GM08714 (cell line): Measurements from ENCODE around the gene MAPK7.
A peak's percentile ranks its signal among the peaks of the same experiment; 100 is the strongest.
"Not testable (repeated sequence)": the region's sequence is repeated elsewhere in the genome, so short reads cannot be mapped to it uniquely, and the experiment has no call there.

Source experiments
- H3K4me3 ChIP-seq: fragments of 200-500 bp; sonication (Bioruptor generic); 2 replicates; pipeline ENCODE4 v1.5.1; 2014; ENCODE audit warnings: mild to moderate bottlenecking, low read length, inconsistent platforms
- ZNF274 ChIP-seq: IDR thresholded peaks from 2 replicates; pipeline ENCODE4 v1.6.1; 2012; ENCODE audit warnings: mild to moderate bottlenecking, low read depth, low read length

The MAPK7 gene

DNA sequence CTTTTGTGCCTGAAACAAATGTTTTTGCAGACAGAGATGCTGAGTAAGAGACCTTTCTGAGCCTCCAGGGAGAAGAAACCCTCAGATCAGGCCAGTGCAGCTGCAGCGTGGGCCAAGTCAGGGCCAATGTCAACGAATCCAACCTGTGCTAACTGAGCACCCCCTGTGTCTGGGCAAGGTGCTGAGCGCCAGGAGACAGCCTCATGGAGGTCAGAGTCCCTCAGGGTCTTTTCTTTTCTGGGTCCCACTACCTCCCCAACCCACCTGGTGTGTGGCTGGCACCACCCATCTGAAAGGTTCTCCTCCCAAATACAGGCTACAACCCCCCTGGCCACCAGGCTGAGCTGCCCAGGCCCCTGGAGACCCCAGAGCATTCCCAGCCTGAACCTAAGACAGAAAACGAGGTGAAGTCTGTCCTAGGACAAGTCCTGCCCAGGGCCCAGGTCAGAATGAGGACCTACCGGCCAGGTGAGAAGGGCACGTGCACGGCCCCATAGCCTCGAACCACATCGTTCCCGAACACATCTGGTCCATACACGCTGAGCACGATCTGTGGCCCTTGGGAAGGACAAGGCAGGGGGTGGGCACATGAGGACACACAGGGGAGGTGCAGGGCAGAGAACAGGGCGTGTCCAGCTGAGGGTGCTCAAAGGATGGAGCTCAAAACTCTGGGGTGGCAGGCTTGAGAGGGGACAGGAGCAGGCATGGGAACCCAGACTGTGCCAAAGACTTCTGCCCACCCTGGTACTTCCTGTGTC, 30.8 kb upstream of the MAPK7 start:
- H3K4me3 ChIP-seq: no peak overlapping the region
- TF ChIP-seq ZNF274: no peak

DNA sequence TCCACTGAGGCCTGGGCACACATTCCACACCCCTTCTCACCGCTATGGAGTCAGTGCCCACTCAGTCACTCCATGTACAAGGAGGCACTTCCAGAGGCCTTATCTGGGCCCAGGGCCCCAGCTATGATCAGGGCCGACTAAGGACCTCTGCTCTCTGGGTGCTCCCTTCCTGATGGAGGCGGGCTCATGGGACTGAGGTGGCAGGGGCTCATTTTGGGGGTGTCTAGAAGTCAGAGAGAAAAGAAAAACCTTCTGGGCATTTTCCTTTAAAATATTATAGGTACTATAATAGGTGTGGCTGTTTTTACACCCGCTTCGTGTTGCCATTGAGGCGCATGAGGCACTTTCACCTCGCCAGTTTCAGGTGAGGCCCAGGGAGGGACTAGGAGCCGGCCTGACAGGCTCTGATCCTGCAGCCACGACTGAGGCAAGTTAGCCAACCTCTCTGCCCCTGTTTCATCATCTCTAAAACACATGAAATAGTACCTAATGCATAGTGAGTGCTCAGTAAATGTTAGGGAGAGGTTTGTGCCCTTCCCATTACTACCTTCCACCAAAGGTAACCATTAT, 30.1 kb upstream of the MAPK7 start:
- no peak overlapping the region for H3K4me3 ChIP-seq
- no peak for TF ChIP-seq ZNF274

DNA sequence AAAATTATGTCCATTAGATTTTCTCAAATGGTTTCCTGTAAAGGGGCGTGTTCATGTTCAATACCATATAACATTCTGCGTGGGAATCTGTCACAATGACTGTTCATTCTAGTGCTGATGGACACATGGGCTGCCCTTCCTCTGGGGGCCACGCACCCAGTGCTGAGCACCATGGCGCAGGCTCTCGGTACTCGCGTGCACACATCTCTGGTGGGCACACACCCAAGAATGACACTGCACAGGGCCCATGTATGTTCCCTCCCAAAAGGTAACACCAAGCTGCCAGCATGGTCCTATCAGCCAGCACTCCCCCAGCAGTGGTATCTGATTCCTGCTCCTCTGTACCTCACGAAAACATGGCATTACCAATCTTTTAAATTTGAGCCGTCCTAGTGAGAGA, 29.5 kb upstream of the MAPK7 start:
- no peak for TF ChIP-seq ZNF274

DNA sequence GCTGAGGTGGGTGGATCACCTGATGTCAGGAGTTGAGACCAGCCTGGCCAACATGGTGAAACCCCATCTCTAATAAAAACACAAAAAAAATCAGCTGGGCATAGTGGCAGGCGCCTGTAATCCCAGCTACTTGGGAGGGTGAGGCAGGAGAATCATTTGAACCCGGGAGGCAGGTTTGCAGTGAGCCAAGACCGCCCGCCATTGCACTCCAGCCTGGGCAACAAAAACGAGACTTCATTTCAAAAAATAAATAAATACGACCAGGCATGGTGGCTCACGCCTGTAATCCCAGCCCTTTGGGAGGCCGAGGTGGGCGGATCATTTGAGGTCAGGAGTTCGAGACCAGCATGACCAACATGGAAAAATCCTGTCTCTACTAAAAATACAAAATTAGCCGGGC, 24.9 kb upstream of the MAPK7 start:
- not testable (repeated sequence) for H3K4me3 ChIP-seq

More for the DNA sequence above, 29.5 kb upstream of the MAPK7 start:
- no peak overlapping the region for H3K4me3 ChIP-seq

DNA sequence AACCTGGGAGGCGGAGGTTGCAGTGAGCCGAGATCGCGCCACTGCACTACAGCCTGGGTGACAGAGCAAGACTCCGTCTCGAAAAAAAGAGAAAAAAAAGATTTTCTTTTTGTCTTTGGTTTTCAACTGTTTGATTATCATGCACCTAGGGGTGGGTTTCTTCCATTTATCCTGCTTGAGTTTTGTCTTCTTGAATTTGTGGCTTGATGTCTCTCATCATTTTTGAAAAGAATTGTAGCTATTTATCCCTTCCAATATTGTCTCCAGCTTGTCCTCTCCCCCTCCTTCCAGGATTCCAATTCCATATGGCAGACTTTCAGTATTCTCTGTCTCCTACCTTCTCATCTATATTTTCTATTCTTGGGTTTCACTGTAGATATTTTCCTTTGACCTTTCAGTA, 23.6 kb upstream of the MAPK7 start:
- H3K4me3 ChIP-seq: no peak overlapping the region
- no peak for TF ChIP-seq ZNF274

DNA sequence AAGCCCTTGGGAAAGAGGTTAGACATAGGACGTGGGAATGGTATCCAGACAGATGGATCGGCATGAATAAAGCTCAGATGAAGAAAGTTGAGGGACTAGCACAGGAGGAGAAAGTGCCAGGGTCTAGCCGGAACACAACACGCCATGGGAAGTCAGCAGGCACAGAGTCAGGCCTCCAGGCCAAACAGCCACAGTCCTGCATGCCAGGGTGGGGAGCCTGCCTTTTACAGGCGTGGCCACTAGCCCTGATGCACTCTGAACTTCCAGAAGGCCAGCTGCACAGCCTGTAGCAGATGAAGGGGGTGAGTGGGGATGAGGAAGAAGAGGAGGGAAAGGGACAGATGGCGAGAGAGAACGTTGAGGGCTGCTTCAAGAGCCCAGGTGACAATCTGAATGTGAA, 20.9 kb upstream of the MAPK7 start:
- TF ChIP-seq ZNF274: no peak
- no peak overlapping the region for H3K4me3 ChIP-seq

DNA sequence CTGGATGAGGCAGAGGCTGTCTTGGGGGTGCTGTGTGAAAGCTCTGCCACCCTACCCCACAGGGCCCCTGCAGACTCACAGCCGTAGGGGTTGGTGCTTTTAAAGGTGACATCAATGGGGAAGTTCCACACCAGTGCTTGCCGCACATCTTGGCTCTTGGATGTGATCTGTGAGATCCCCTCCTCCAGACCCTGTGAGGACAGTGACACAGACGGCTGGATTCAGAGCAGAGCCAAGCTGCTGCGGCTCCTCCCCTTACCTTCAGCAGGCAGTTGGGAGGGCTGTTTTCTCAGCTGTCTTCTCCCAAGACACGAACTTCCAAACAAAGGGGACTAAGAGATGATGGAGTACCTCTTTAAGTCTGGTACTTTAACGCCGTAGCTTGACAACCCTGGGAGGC, 20.5 kb upstream of the MAPK7 start:
- no peak for TF ChIP-seq ZNF274
- no peak overlapping the region for H3K4me3 ChIP-seq

DNA sequence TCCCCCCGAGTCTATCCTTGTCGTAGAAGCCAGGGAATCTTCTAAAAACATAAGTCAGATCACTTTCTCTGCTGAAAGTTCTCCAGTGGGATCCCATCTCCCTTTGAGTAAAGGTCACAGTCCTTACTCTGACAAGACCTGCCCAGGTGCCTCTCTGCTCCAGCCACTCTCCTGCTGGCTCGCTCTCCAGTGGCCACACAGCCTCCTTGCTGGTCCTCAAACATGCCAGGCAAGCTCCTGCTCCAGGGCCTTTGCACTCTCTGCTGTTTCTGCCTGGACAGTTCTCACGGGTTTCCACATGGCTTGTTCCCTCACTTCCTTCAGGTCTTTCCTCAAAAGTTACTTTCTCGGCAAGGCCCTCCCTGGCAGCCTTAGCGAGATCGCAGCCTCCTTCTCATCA, 19.1 kb upstream of the MAPK7 start:
- TF ChIP-seq ZNF274: no peak
- H3K4me3 ChIP-seq: no peak overlapping the region

DNA sequence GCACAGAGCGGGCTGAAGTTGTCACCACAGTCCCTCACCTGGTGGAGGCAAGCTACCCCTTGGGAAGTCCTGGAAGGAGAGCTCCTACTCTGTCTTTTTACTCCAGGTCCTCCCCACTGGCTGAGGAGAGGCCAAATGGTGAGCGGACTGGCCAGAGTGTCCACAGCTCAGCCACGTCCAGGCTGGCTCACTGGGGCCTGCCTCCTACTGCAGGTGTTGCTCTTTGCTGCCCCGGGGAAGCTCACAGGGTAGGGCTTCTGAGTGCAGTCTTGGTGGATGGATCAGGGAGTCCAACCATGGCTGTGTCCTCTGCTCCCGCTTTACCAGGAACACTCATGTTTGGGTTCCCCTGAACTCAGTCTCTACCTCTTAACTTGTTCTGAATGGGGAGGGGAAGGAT, 18.4 kb upstream of the MAPK7 start:
- no peak overlapping the region for H3K4me3 ChIP-seq
- TF ChIP-seq ZNF274: no peak

DNA sequence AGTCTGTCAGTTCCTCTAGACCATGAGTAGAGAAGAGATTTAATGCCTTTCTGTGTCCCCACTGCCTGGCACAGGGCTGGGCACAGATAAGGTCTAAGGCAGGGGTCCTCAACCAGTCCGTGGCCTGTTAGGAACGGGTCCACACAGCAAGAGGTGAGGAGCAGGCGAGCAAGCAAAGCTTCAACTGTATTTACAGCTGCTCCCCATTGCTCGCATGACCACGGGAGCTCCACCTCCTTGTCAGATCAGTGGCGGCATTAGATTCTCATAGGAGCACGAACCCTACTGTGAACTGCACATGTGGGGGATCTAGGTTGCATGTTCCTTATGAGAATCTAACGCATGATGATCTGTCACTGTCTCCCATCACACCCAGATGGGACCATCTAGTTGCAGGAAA, 17.5 kb upstream of the MAPK7 start:
- H3K4me3 ChIP-seq: no peak overlapping the region
- TF ChIP-seq ZNF274: no peak

DNA sequence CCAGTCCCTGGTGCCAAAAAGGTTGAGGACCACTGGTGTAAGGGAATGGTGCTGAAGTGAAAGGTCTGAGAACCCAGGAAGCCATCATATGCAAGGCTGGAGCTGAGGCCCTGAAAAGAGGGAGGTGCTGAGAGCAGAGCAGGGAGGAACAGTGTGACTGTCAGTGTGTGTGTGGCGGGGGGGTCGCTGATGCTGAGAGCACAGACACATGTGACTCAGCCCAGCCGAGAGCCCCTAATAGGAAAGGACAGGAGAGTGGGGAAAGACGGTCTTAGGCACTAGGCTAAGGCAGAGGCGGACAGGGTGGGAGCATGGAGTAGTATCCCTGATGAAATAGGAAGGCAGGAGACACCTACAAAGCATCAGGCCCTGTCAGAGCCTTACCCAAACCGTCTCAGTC, 17.0 kb upstream of the MAPK7 start:
- H3K4me3 ChIP-seq: no peak overlapping the region
- TF ChIP-seq ZNF274: no peak

DNA sequence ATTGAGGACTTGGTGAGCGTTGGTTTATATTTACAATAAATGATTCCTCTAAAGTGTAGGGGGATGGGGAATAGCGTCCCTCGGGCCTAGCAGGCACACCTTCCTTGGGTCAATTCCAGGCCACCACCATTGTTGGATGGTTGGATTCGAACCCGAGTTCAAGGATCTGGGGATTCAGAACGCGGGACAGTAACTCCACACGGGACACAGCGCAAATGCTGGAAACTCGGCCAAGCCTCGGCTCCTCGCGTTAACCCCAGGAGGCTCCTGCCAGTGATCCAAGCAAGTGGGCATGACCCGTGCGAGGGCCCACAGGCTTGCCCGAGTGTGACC, 16.4 kb upstream of the MAPK7 start:
- no peak for TF ChIP-seq ZNF274
- peak overlapping the region; percentile 65 for H3K4me3 ChIP-seq

DNA sequence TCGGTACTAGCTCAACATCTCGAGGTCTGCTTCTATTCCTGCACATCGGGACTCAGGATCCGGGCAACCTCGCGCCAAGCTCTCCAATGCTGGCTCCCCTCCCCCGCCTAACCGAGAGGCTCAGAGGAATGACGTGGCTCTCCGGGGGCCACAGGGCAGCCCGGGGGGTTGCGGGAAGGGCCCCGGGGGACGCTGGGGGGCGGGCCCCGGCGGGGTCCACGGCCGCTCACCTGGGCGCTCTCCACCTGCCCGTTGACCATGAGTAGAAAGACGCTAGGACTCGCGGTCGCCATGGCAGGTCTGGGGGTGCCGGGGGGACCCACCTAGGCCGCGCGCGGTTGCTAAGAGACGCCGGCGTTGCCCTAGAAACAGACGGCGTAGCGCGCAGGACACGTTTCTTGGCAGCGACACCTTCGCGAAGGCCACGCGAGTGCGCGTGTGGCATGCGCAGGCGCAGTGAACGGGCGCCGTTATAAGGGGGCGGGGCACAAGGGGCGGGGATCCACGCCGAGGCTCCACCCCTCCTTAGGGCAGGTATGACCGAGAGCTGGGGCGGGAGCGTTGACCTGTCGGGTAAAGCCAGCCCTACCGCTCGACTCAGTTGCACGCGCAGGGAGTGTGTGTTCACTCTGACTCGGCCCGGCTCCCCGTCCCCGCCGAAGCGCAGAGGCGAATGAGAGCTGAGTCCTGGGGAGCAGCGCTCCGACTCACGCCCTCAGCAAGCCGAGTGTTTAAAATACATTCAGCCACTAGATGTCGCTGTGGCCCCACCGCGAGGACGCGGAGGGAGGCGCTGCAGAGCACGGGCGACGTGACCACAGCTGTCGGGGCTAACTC, 15.8 kb upstream of the MAPK7 start, which contains the start of gene B9D1:
Gene B9D1 (minus strand): TSS at position 447 of the 837 bp plus-strand sequence. CDS start 154 bp downstream, at position 293.
- peak within 1 kb of the TSS; percentile 65 for H3K4me3 ChIP-seq

DNA sequence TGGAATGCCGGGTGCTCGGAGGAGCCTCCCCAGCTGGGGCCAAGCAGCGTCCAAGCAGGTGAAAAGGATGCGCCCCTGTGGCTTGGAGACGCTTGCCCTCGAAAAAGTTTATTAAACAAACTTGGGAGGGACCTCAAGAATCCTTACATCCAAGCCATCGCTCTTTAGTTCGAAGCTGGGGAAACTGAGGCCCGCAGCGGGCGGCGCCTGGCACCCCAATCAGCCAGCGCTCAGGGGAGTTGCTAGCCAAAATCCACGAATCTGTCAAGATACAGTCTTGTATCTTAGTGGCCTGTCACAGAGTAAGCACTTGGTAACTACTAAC, 15.2 kb upstream of the MAPK7 start:
- H3K4me3 ChIP-seq: no peak overlapping the region
- TF ChIP-seq ZNF274: no peak

More for the DNA sequence above, 15.8 kb upstream of the MAPK7 start, which contains the start of gene B9D1:
- TF ChIP-seq ZNF274: no peak

DNA sequence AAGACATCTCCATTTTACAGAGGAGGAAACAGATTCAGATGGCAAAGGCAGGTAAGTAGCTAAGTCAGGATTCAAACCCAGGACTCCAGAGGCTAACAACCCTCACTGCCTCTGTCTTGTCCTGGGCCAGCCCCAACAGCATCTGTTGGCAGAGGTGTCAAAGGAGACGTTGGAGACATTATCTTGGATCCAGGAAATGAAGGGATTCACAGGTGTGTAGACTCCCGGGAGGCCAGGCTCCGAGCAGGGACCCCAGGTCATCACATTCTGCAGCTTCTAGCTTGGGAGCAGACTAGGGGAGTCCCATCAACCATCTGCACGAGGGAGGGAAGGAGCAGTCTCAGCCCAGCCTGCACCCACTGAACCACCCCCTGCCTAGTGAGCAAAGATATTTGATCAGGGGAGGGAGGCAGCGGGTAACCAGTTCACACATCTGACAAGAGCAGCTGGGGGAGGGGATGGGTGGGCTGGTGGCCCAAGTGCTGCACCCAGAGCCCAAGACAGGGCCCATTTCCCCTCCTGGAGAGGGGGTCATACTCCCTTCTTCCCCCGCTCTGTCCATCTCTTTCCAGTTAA, 14.8 kb upstream of the MAPK7 start:
- H3K4me3 ChIP-seq: no peak overlapping the region
- TF ChIP-seq ZNF274: no peak
